HS-5 (cell line): ENCODE results near the gene JRKL.

Experiments used
- DNase-seq: peaks from one replicate; pipeline ENCODE4 v3.0.0-alpha.2; 2012; ENCODE audit warnings: low read depth

Gene JRKL

GRCh38 chr11:96389720-96390487 lies at the start of gene JRKL, which contains the start of gene CCDC82:
Gene JRKL, plus strand, starts transcription at chr11:96390013. Its CDS starts 637 bp downstream, at chr11:96390650.
Gene CCDC82, minus strand, starts transcription at chr11:96389912. Its CDS starts 5,165 bp downstream, at chr11:96384747.
- DNase-seq, result peak; percentile 77

GRCh38 chr11:96340555-96340885 lies 49.3 kb upstream of the JRKL start:
- DNase-seq, result no peak

- no peak for DNase-seq
Observed at GRCh38 chr11:96341211-96342013, 48.4 kb upstream of the JRKL start.

DNA sequence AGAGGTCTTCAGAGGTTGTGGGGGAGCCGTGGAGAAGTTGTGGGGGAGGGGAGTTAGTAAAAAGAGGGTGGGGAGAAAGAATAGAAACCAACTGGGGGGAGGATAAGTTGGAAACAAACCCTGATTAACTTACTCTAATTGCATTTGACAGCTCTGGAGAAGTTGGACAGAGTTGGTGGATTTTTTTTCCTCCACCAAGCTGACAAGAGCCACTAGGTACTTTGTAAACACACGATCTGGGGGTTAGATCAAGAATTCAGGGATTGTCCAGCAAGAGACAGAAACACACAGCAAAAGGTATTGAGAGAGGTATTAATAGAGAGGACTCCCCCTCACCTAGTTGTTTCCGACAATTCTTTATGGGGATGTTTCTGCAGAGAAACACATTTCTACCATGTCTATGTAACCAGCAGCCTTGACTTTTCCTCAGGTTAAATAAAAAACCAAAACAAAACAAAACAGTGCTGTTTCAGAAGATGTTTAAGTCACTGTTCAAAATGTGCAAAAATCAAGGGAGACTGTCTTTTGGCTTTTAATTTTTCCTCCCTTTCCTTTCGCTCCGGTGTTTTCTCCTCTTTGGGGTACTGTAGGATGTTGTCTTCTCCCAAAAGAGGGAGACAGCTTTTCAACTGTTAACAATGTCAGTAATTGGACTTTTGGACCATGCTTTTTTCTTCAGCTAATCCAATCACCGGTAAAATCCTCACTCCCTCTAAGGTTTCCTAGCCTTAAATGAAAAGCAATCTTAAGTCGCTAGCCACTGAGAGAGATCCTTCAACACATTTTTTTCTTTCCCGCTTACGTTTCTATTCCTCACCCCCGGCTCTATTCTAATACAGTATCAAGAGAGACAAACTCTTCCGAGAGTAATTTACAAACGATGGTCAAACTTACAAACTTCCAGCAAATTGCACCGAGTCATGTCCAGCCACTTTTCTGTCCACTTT lies 47.5 kb upstream of the JRKL start:
- DNase-seq, result no peak

- DNase-seq, result peak; percentile 74
Observed at GRCh38 chr11:96342961-96343711, 46.7 kb upstream of the JRKL start, which contains the start of gene MAML2. Gene MAML2, minus strand, starts transcription at chr11:96343195. Its CDS starts 1,300 bp downstream, at chr11:96341895.

DNA sequence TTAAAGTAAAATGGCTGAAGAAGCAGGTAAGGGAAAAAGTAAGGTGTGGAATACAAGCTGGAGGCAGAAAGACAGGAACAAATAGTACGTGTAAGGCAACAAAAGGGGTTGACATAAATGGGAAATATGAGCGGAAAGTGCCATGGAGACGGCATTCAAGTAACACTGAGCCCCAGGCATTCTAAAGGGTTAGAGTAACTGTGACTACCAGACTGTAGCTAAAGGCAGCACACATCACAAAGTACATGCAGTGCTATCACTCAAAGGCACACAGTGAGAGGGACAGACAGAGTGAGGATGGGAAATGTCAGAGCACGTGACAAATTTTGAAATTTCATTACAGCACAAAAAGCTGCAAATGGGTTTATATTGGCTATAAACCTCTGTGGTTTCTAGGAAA lies 33.0 kb upstream of the JRKL start:
- no peak for DNase-seq

DNA sequence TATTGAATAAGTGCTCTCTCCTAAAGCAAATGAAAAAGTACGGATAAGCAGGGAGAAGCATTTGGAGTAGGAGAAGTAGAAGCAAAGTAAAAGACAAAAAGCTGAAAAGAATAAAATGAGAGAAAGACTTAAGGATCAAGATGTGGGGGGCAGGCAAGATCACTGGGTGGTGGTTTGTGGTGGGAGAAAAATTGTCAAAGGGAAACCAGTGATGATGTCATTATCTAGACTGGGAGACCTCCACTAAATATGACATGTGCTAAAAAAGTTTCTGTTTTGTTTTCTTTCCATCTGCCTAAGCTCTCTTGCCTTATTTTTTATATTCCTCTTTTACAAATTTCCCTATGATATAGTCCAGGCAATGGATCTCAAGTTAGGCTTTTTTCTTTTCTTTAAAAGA lies 32.0 kb upstream of the JRKL start:
- DNase-seq, result no peak

GRCh38 chr11:96358321-96358720 lies 31.5 kb upstream of the JRKL start:
- DNase-seq, result no peak

GRCh38 chr11:96361778-96362177 lies 28.0 kb upstream of the JRKL start:
- no peak for DNase-seq

DNA sequence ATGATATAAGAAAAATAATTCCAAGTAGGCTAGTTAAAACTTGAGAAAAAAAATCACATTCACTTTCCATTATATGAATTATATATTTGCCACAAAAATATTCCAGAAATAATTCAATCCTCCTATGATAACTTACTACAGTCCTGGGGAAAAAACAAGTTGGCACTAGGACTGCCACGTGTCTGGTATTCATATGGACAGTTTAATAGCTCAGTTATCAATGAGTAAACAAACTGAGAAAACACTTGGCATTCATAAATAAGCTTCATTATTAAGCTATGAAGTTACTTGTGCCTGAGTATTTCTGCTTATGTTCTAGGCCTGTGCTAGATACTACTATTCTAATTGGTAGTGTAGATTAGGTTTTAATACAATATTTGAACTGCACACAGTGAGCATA lies 24.3 kb upstream of the JRKL start:
- DNase-seq, result no peak

GRCh38 chr11:96366024-96366423 lies 23.8 kb upstream of the JRKL start:
- no peak for DNase-seq

DNA sequence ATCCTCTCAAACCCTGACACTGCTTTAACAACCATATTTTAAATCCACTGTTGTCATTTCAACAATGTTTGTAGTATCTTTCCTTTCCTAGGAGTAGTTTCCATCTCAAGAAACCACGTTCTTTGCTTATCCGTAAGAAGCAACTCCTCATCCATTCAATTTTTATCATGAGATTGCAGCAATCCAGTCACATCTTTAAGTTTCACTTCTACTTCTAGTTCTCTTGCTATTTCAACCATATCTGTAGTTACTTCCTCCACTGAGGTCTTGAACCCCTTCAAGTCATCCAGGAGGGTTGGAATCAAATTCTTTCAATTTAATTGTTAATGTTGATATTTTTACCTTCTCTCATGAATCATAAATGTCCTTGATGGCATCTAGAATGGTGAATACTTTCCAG lies 22.5 kb upstream of the JRKL start:
- no peak for DNase-seq

- no peak for DNase-seq
Observed at GRCh38 chr11:96373826-96374225, 16.0 kb upstream of the JRKL start.

GRCh38 chr11:96376796-96377195 lies 13.0 kb upstream of the JRKL start:
- no peak for DNase-seq

GRCh38 chr11:96384156-96384555 lies 5.7 kb upstream of the JRKL start:
- no peak for DNase-seq

DNA sequence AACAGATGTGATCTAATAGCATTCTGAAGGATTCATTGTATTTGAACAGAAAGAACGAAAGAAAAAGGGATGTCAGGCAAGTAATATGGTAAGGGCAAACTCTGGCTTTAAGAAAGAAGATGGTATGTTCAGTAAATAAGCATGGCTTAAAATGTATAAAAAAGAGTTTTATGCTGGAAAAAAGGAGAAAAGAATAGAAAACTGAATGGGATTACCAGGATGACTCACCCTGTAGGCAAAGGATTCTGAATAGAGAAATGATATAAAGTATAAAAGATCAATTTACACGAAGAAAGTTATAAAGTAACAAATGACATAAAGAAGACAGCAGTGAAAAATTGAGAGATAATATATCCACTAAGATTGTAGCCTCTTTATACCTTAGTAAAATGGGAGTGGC lies 4.6 kb upstream of the JRKL start:
- no peak for DNase-seq

DNA sequence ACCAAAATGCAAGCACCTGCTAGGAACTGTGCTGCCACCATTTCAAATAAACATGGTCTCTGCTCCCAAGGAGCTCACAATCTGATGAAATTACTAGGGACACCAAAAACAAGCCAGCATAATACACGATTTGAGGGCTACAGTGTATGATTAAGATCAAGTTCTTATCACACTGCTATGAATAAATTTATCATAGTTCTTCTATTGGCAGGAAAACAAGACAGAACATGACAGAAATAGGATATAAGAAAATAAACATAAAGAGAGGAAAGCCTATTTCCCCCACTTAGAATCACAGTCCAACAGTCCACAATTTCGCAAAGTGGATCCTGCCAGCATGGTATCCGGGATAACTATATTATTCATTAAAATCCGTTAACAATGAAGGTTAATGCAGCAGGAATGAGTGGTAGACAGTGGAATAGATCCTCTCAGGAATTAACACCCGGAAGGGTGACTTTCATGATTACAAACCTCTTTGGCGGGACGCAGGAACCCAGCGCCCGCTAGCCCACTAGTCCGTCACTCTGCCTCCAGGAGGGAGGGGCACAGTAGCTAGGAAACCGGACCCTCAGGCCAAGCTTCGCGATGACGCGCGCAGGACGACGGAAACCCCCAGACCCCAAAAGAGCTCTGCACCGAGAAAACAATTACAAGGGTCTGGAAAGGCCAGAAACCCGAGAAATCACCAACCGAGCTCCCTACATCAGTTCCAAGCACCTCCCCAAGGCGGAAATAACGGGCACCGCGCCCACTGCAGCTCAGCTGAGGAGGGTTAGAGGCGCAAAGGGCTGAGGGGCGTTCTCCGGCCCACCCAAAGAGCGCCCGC lies 708 bp upstream of the JRKL start:
- DNase-seq, result peak; percentile 54

GRCh38 chr11:96390488-96390792 lies 627 bp downstream of the JRKL start:
- DNase-seq, result no peak

DNA sequence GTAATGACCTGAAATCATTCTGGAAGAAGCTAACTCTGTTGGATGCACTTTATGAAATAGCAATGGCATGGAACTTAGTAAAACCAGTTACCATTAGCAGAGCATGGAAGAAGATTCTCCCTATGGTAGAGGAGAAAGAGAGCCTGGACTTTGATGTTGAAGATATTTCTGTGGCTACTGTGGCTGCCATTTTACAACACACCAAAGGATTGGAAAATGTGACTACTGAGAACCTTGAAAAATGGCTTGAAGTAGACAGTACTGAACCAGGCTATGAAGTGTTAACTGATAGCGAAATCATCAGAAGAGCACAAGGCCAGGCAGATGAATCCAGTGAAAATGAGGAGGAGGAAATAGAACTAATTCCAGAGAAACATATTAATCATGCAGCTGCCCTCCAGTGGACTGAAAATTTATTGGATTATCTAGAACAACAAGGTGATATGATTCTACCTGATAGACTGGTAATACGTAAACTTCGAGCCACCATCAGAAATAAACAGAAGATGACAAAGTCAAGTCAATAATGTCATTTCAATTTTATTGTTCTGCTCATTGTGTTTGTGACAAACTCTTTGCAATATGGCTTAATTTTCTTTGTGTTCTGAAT lies 2.0 kb downstream of the JRKL start:
- DNase-seq, result no peak

- DNase-seq, result no peak
Observed at GRCh38 chr11:96393753-96394348, 4.0 kb downstream of the JRKL start.
